Measurements from ENCODE around the gene VAC14. TPM values are rescaled to one million over a fixed set of nuclear protein-coding genes. Genes with fewer than 3 reads are reported as not detected.

The VAC14 gene
- polyA plus RNA-seq, 3 donors: 20.7 to 49.4 (median 31.1) TPM

GRCh38 chr16:70741783-70742125, 59.2 kb downstream of the VAC14 start:
- H3K27me3 Mint-ChIP-seq (ENCODE audit: low read depth in 3 of 3): peaks cover 0 to 6% (median 0%) of the 10 kb centered on the region in 3 donors
- peaks cover 53 to 72% of the 10 kb centered on the region in 2 donors for H3K36me3 ChIP-seq (replicated peaks in 1 of 2; ENCODE audit: control insufficient read depth in 1 of 2, insufficient read depth in 2 of 2, low read length in 2 of 2)
- peaks cover 6% of the 10 kb centered on the region for H4K20me1 ChIP-seq (ENCODE audit: insufficient read depth, low read length)
- TF ChIP-seq, protein P1, sequence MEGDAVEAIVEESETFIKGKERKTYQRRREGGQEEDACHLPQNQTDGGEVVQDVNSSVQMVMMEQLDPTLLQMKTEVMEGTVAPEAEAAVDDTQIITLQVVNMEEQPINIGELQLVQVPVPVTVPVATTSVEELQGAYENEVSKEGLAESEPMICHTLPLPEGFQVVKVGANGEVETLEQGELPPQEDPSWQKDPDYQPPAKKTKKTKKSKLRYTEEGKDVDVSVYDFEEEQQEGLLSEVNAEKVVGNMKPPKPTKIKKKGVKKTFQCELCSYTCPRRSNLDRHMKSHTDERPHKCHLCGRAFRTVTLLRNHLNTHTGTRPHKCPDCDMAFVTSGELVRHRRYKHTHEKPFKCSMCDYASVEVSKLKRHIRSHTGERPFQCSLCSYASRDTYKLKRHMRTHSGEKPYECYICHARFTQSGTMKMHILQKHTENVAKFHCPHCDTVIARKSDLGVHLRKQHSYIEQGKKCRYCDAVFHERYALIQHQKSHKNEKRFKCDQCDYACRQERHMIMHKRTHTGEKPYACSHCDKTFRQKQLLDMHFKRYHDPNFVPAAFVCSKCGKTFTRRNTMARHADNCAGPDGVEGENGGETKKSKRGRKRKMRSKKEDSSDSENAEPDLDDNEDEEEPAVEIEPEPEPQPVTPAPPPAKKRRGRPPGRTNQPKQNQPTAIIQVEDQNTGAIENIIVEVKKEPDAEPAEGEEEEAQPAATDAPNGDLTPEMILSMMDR (IDR thresholded peaks at IDR 0.05): no peak
- no peak overlapping the region for H3K27ac Mint-ChIP-seq
- H3K4me3 Mint-ChIP-seq: no peak overlapping the region
- no peaks in the 10 kb centered on the region for H3K79me2 ChIP-seq (ENCODE audit: insufficient read depth, low read length)
- intact Hi-C loops (cut with micrococcal nuclease): no loop called here
- peaks cover 11 to 16% (median 13%) of the 10 kb centered on the region in 7 donors for H3K9me3 Mint-ChIP-seq
- H3K9ac ChIP-seq (ENCODE audit: insufficient read depth, low read length, poor library complexity, severe bottlenecking): no peak overlapping the region
- H3K27ac ChIP-seq (ENCODE audit: low read depth in 1 of 2, low read length in 2 of 2): no peak overlapping the region
- H2AFZ ChIP-seq (ENCODE audit: insufficient read depth, low read depth, low read length, poor library complexity, severe bottlenecking): no peak overlapping the region
- H3K4me2 ChIP-seq (replicated peaks; ENCODE audit: extremely low read depth, low read length, poor library complexity, severe bottlenecking): no peak overlapping the region
- H3K4me1 Mint-ChIP-seq: peaks cover 25% of the 10 kb centered on the region
- DNase-seq: no peak
- H3K4me3 ChIP-seq (replicated peaks in 1 of 3; ENCODE audit: low read depth in 2 of 3, low read length in 3 of 3): no peak overlapping the region
- H3K27me3 ChIP-seq (ENCODE audit: control insufficient read depth in 2 of 2, insufficient read depth in 2 of 2, low read length in 2 of 2): no peaks in the 10 kb centered on the region
- H3K4me1 ChIP-seq (ENCODE audit: control insufficient read depth in 1 of 2, insufficient read depth in 2 of 2, low read length in 2 of 2): peaks cover 13 to 14% of the 10 kb centered on the region in 2 donors
- H3K36me3 Mint-ChIP-seq: peaks cover 64 to 86% of the 10 kb centered on the region in 2 donors
- WGBS (ENCODE audit: insufficient coverage): 89% methylated on average over 9 of the region's 9 CpGs
- H3K9me3 ChIP-seq (replicated peaks in 1 of 2; ENCODE audit: control insufficient read depth in 1 of 2, insufficient read depth in 1 of 2, low read length in 2 of 2): peaks cover 8 to 13% of the 10 kb centered on the region in 2 donors

DNA sequence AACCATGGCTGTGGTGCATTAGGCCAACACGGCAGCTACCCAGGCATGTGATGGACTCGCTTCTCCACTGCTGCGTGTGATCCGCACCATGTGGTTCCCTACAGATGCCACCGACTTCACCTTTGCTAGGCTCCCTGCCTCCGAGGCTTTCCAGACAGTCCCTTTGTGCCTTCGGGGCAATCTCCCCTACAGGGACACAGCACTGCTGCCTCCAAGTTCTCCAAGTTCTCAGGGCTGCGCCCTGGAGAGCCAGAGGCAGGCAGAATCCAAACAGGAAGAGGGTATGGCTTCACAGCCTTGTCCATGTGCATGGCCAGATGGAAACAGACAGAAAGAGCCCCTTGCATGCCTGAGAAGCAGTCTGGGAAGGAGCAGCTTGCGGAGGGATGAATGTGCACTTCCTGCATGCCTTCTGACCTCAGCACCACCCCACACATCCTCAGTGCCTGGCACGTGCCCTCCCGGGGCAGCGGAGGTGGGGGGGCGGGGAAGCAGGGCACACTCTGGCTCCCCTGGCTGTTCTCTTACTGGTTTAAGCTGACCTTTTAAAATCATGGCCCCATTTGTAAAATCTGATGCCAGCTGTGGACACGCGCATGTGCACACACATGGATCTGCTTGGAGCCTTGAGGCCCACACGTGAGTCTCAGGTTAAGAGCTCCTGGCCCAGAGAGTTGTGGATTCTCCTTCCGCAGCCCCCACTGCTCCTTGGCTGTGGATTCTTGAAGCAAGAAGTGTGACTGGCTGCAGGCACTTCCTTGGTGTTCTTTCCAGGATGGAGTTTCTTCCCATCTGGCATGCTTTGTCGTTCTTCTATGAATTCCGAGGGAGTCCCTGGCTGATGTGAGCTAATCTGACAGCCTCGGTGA, 59.8 kb downstream of the VAC14 start:
- H3K27ac ChIP-seq (ENCODE audit: low read depth in 1 of 2, low read length in 2 of 2): no peak overlapping the region
- TF ChIP-seq, protein P1 (IDR thresholded peaks at IDR 0.05): no peak
- no peak overlapping the region for H3K9ac ChIP-seq (ENCODE audit: insufficient read depth, low read length, poor library complexity, severe bottlenecking)
- peaks cover under 1% of the 10 kb centered on the region for H4K20me1 ChIP-seq (ENCODE audit: insufficient read depth, low read length)
- DNase-seq: no peak
- intact Hi-C loops (cut with micrococcal nuclease): no loop called here
- no peaks in the 10 kb centered on the region for H3K27me3 ChIP-seq (ENCODE audit: control insufficient read depth in 2 of 2, insufficient read depth in 2 of 2, low read length in 2 of 2)
- peaks cover 53 to 76% of the 10 kb centered on the region in 2 donors for H3K36me3 ChIP-seq (replicated peaks in 1 of 2; ENCODE audit: control insufficient read depth in 1 of 2, insufficient read depth in 2 of 2, low read length in 2 of 2)
- no peak overlapping the region for H3K4me2 ChIP-seq (replicated peaks; ENCODE audit: extremely low read depth, low read length, poor library complexity, severe bottlenecking)
- H3K79me2 ChIP-seq (ENCODE audit: insufficient read depth, low read length): no peaks in the 10 kb centered on the region
- WGBS (ENCODE audit: insufficient coverage): 81% methylated on average over 15 of the region's 20 CpGs
- H3K9me3 ChIP-seq (replicated peaks in 1 of 2; ENCODE audit: control insufficient read depth in 1 of 2, insufficient read depth in 1 of 2, low read length in 2 of 2): peaks cover 8 to 13% of the 10 kb centered on the region in 2 donors
- Mint-ChIP-seq H3K36me3 (peaks cover 63 to 87% of the 10 kb centered on the region in 2 donors), H3K27me3 (ENCODE audit: low read depth in 3 of 3) (peaks cover 0 to 6% (median under 1%) of the 10 kb centered on the region in 3 donors), H3K9me3 (peaks cover 11 to 16% (median 13%) of the 10 kb centered on the region in 7 donors), H3K4me1 (peaks cover 19% of the 10 kb centered on the region), H3K27ac (peak overlapping the region in 1 of 7 donors; percentile 81), H3K4me3 (no peak overlapping the region)
- H2AFZ ChIP-seq (ENCODE audit: insufficient read depth, low read depth, low read length, poor library complexity, severe bottlenecking): no peak overlapping the region
- no peak overlapping the region for H3K4me3 ChIP-seq (replicated peaks in 1 of 3; ENCODE audit: low read depth in 2 of 3, low read length in 3 of 3)
- peaks cover 7 to 10% of the 10 kb centered on the region in 2 donors for H3K4me1 ChIP-seq (ENCODE audit: control insufficient read depth in 1 of 2, insufficient read depth in 2 of 2, low read length in 2 of 2)
